Measurements from ENCODE around the gene SMPD3.

DNA sequence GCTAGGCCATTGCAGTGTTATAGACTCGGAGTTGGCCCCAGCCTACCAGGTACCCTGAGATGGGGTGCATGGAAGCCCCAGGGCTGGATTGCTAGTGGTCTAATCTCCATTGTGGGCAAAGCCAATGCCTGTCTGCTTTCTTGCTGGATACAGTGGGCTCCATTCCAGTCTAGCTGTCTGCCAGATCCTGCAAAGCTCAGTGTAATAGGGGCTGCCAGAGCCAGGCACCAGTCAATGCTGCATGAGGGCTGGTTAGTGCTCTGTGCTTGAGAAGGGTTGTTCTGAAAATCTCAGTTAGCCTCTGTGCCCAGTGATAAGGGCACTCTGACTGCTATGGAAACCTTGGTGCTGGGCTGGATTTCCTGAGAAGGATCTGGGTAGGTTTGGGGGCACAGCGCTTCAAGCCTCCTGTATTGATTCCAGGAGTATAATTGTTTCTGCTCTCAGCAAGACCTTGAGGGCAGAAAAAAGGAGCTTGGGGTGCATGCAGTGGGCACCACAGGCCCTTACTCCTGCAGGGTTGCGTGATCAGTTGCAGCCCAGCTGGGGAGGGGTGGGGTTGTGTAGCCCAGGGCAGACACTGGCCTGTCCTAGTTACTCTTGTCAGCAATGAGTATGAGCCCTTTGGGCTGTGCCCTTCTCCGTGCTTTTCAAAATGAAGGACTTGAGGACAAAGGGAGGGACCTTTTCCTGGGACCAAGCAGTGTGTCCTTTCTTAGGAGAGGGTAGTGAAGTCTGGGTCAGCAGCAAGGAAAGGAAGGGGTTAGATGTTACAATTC lies 19.0 kb downstream of the SMPD3 start:
- TF ChIP-seq, protein P1, sequence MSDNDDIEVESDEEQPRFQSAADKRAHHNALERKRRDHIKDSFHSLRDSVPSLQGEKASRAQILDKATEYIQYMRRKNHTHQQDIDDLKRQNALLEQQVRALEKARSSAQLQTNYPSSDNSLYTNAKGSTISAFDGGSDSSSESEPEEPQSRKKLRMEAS (IDR thresholded peaks at IDR 0.05): no peak
- no peak for TF ChIP-seq CEBPB (IDR thresholded peaks at IDR 0.05)
- no peak for TF ChIP-seq POLR2A (IDR thresholded peaks at IDR 0.05; ENCODE audit: low read length)
- TF ChIP-seq, protein P2, sequence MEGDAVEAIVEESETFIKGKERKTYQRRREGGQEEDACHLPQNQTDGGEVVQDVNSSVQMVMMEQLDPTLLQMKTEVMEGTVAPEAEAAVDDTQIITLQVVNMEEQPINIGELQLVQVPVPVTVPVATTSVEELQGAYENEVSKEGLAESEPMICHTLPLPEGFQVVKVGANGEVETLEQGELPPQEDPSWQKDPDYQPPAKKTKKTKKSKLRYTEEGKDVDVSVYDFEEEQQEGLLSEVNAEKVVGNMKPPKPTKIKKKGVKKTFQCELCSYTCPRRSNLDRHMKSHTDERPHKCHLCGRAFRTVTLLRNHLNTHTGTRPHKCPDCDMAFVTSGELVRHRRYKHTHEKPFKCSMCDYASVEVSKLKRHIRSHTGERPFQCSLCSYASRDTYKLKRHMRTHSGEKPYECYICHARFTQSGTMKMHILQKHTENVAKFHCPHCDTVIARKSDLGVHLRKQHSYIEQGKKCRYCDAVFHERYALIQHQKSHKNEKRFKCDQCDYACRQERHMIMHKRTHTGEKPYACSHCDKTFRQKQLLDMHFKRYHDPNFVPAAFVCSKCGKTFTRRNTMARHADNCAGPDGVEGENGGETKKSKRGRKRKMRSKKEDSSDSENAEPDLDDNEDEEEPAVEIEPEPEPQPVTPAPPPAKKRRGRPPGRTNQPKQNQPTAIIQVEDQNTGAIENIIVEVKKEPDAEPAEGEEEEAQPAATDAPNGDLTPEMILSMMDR (IDR thresholded peaks at IDR 0.05): no peak
- TF ChIP-seq HEYL (CRISPR knock-in tag; IDR thresholded peaks at IDR 0.05): no peak
- no peak for TF ChIP-seq EP300 (IDR thresholded peaks at IDR 0.05)
- TF ChIP-seq, protein P3, sequence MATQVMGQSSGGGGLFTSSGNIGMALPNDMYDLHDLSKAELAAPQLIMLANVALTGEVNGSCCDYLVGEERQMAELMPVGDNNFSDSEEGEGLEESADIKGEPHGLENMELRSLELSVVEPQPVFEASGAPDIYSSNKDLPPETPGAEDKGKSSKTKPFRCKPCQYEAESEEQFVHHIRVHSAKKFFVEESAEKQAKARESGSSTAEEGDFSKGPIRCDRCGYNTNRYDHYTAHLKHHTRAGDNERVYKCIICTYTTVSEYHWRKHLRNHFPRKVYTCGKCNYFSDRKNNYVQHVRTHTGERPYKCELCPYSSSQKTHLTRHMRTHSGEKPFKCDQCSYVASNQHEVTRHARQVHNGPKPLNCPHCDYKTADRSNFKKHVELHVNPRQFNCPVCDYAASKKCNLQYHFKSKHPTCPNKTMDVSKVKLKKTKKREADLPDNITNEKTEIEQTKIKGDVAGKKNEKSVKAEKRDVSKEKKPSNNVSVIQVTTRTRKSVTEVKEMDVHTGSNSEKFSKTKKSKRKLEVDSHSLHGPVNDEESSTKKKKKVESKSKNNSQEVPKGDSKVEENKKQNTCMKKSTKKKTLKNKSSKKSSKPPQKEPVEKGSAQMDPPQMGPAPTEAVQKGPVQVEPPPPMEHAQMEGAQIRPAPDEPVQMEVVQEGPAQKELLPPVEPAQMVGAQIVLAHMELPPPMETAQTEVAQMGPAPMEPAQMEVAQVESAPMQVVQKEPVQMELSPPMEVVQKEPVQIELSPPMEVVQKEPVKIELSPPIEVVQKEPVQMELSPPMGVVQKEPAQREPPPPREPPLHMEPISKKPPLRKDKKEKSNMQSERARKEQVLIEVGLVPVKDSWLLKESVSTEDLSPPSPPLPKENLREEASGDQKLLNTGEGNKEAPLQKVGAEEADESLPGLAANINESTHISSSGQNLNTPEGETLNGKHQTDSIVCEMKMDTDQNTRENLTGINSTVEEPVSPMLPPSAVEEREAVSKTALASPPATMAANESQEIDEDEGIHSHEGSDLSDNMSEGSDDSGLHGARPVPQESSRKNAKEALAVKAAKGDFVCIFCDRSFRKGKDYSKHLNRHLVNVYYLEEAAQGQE (IDR thresholded peaks at IDR 0.05): no peak
- no peak for TF ChIP-seq MAZ (IDR thresholded peaks at IDR 0.05; ENCODE audit: borderline replicate concordance, low read depth, low read length)
- TF ChIP-seq RAD21 (conservative IDR thresholded peaks at IDR 0.05 in 1 of 2, IDR thresholded peaks at IDR 0.05 in 1 of 2): no peak
- TF ChIP-seq CBX8 (IDR thresholded peaks at IDR 0.05): no peak
- TF ChIP-seq, protein P4, sequence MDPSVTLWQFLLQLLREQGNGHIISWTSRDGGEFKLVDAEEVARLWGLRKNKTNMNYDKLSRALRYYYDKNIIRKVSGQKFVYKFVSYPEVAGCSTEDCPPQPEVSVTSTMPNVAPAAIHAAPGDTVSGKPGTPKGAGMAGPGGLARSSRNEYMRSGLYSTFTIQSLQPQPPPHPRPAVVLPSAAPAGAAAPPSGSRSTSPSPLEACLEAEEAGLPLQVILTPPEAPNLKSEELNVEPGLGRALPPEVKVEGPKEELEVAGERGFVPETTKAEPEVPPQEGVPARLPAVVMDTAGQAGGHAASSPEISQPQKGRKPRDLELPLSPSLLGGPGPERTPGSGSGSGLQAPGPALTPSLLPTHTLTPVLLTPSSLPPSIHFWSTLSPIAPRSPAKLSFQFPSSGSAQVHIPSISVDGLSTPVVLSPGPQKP (IDR thresholded peaks at IDR 0.05; ENCODE audit: low read depth, low read length): no peak
- TF ChIP-seq SMC3 (IDR thresholded peaks at IDR 0.05): no peak
- no peak for TF ChIP-seq CBX2 (IDR thresholded peaks at IDR 0.05; ENCODE audit: borderline replicate concordance, low read depth)
- TF ChIP-seq EHMT2 (IDR thresholded peaks at IDR 0.05; ENCODE audit: low read depth): no peak
